Skin of body (tissue), 2 donors: ENCODE results near the gene VRK1. TPM values are rescaled to one million over a fixed set of nuclear protein-coding genes. Genes with fewer than 3 reads are reported as not detected.

Experiments
- DNase-seq: peaks from one replicate; lab custom pipeline; 2025; lab: John Stamatoyannopoulos, UW
- total RNA-seq: library from RNA; depleted of rRNA; stranded (reverse); fragments of >200 nt; gene quantifications from one replicate; pipeline ENCODE4 v1.2.3, GENCODE V29; 2014

VRK1 gene
- total RNA-seq, 1 donor from 2014 or later: 34.9 TPM

DNA sequence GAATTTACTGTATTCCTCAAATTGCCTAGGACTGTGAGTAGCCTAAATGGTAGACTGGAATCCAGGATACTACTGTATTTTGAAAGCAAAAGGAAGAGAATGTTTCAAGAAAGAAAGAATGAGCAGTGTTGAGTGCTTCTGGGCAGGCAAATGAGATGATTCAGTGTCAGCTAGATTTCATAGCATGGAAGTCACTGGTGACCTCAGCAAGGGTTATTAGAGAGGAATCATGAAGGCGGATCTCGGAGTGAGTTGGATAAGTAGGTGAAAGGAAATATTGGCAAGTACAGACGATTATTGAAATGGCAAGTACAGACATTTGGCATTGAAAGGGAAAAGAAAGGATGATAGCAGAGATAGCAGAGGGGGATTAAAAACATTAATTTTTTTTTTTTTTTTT, 27.1 kb downstream of the VRK1 start:
- no peak for DNase-seq

DNA sequence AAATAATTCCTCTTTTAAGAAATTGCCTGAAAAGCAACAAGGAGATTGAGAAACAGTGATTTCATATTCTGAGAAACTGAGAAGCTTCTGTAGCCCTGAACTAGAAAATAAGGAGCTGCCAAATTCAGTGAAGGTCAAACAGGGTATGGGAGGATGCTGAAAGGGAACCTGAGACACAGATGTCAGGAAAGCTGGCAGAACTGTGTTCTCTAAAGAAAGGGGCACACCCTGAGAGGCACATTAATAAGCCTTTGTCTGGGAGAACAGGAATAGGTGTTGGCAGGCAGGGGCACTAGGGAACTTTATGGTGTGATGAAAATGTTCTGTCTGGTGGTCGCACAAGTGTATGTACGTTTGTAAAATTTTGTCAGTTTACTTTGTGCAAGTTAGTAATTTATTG, 29.6 kb downstream of the VRK1 start:
- DNase-seq: no peak

DNA sequence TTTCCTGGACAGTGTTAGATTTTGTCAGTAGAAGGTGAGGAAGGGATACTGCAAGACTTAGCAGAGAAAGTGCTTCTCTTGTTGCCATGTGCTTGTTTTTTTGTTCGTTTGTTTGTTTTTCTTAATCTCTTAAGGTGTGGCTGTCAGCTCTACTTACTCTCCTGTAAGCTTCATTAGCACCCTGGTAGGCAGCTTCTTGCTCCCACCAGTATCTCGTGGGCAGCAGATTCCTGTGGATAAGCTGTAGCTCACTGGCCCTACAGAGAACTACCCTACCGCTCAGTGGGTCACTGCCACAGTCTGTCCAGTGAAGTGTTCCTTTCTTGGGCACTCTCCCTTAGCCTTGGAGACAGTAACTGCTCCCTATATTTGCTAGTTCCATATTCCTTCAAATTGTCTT, 30.1 kb downstream of the VRK1 start:
- DNase-seq: no peak

DNA sequence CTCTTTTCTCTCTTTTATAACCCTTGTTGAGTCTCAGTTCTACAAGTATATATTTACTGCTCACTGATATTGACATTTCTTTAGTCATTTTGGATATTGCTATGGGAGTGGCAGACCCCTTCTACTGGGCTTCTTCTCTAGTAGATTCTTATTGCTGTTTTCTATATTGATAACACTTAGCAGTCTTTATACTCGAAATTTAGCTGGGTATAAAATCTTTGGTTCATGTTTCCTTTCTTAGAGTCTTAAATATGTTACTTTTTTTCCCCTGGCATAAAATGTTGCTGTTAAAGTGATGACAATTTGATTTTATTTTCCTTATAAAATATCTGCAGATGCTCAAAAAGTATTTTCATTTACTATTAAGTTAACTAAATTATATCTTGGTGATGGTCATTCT, 32.6 kb downstream of the VRK1 start:
- no peak for DNase-seq

DNA sequence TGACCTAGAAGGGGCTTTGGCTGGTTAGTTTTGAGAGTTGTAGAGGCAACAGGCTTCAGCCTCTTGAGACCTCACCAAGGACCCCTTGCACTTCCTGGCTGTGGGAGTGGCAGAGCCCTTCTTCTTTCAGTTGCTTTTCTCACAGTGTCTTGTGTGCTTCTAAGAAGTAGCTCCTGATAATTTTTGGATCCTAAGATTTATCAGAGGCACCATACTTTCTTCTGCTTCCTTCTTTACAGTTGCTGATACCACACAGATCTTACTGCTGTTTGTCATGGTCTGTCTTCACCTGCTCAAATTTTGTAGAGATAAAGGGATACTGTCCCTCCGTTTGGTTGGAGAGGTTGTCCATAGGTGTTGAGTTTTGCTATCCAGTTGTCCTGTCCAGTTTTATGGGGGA, 33.8 kb downstream of the VRK1 start:
- no peak for DNase-seq

DNA sequence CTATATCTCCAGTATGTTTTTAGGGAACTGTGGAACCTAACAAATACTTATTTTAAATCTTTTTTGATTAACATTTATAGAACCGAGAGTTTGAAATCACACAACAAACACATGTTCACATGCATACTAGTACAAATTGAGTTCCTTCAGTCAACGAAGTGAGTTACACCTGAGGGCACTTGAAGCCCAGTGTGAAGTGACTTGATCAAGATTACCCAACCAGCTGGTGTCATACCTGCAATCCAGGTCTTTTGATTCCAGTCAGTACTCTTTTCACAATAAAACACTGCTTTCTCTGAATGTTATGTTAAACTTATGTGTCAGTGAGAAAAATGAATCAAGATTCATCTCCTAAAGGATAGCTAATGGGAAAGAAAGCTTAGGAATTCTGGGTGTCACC, 35.2 kb downstream of the VRK1 start:
- no peak for DNase-seq

DNA sequence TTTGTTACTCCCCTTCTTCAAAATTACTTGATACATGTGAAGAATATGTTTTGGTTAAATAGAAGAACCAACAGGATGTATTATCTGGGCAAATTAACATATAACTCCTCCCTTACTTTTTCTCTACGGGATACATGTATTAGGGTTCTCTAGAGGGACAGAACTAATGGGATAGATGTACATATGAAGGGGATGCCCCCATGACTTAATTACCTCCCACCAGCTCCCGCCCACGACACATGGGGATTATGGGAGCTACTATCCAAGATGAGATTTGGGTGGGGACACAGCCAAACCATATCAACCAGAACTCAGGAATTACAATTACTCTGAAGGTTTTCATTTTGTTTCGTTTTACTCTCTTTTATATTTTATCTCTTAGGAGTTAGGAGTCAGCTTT, 41.3 kb downstream of the VRK1 start:
- no peak for DNase-seq

DNA sequence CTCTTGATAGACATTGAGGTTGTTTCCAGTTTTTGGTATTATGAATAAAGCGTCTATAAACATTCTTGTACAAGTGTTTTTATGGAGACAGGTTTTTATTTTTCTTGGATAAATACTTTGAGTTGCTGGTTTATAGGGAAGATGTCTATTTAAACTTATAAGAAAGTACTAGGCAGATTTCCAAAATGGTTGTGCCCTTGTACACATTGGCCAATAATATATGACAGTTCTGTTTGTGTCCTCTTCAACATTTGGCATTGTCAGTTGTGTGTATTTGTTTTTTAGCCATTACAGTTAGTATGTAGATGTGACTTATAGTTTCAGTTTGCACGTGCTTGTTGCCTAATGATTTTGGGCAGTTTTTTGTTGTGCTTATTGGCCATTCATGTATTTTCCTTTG, 42.1 kb downstream of the VRK1 start:
- DNase-seq: no peak

DNA sequence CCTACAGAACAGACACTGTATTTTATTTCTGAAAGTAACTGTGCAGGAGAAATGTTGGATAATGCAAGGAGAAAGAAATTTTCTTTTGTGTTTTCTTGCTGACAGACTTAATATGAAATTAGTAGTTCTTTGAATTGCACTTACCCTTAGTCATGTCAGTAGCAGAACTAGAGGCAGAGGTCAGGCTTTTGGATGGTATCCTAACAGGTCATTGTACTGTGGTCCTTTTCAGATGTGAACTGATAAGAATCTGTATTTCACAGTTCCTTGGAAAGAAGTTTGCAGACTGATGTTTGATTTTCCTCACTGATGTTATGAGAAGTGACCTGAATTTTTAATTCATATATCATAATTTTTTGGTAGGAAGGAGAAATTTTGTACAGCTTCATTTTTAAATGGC, 46.0 kb downstream of the VRK1 start:
- DNase-seq: no peak

DNA sequence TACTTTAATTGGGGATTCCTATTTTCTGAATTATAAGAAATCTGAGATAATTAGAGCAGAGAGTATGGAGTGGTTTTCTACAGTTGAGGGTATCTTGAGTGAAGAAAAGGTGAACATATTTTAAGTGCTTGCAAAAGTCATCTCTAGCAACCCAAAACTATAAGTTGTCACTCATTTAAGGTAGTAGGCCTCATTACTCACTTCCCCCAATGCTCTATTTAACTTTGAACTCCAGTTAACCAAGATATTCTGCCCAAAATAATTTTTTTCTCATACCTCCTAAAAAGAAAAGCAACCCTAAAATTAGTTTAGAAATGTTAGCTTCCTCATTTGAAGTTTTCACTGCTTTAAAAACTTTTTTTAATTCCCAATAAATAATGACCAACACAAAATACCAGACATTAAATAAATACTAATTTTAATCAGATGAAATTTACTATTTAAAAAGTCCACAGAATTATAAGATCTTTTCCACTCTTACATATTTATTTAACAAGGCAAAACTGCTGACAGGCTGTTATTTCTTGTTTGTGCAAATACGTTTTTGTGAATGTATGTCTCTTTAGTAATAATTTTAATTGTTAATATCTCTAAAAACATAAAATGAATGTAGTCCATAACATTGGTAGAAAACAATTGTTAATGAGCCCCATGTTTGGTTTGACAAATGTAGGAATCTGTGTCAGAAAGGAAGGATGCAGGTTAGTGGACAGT, 47.8 kb downstream of the VRK1 start:
- DNase-seq: no peak

DNA sequence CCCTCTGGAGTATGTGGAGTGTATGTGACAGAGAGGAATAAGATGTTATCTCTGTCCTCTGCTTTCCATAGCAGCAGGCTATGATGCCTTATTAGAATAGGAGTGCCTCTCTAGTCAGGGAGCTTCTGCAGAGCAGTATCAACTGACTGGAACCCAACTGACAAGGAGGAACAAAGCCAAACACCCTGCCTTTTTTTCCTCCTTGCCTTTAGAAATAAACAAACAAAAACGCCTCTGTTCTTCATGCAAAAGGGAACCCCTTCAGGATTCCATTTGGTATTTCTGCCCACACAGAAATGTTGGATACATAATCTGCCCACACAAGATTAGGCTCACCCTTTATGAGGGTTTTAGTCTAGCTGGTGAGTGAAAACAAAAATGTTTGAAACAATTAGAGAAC, 50.3 kb downstream of the VRK1 start:
- DNase-seq: no peak

DNA sequence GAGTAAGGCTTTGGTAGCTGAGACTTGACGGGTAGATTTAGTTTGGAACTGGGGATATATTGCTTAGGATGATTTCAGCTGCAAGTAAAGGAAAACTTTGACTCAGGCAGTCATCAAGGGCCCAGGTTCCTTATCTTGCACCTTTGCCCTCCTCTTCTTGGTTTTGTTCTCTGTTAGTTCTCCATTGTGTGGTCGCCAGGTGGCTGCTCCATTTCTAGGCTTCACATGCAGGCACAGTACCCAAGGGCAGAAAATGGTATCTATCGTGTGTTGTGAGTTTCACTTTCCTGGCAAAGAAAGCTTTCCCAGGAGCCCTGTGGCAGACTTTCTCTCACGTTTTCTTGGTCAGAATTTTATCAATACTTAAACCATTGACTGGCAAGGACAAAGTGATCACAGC, 50.8 kb downstream of the VRK1 start:
- DNase-seq: no peak

DNA sequence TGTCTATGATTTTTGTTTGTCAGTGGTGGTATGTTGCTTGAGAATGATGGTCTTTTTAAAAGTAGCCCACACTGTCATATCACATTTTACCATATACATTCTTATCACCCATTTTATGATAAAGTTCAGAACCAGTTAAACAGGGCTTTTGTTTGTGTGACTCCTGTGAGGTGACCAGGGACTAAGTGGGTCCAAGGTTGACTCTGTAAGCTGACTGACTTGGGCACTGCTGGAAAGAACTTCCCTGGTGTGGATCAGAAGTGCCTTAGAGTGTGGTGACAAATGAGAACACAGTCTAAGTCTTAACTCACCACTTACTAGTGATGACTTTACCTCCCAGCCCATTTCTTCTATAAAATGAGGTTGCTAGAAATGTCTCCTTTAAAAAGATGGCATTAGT, 52.6 kb downstream of the VRK1 start:
- no peak for DNase-seq

DNA sequence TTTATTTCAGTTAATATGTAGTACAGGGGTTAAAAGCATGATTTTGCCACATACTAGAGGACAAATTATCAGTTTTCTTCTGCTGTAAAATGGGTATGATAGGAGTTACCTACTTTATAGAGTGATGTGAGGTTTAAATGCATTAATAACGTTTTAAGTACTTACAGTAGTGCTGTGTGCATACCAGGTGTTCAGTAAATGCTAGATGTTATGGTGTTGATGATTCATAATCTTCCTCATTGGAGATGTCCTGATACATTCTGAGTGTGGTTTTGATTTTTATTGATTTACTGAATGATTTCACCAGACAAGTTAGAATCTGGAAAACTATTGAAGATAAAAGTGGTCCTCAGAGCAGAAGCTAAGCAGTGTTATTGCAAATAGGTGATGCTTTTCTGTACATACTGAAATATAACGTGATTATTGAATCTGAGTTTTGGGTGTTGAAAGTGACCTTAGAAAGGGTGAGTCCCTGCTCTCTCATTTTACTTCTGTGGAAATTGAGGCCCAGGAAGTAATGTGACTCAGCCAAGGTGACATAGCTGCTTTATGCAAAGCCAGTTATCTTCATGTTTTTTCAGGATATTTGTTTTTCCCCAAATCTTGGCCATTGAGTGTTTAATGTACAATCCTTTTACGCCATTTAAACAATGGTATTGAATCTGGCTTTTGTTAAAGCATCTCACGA, 54.7 kb downstream of the VRK1 start:
- DNase-seq: no peak

DNA sequence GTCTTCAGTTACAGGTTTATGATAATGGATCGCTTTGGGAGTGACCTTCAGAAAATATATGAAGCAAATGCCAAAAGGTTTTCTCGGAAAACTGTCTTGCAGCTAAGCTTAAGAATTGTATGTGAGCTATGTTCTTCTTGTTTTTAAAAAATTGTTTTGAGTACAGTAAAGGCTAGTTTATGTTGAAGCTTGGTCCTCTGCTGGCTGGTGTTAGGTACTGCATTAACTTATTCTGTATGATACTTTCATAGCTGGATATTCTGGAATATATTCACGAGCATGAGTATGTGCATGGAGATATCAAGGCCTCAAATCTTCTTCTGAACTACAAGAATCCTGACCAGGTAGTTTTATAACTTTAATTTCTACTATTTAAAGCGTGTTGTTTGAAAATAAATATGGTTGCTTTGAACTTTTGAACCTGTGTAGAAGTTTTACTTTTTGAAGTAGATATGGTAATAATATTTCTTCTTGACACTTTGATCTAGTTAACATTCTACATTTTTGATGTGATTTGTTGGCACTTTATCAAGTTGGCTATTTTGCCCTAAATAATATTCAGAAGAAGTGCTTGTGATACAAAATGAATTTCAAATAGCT, 55.7 kb downstream of the VRK1 start:
- DNase-seq: peak; percentile 25

DNA sequence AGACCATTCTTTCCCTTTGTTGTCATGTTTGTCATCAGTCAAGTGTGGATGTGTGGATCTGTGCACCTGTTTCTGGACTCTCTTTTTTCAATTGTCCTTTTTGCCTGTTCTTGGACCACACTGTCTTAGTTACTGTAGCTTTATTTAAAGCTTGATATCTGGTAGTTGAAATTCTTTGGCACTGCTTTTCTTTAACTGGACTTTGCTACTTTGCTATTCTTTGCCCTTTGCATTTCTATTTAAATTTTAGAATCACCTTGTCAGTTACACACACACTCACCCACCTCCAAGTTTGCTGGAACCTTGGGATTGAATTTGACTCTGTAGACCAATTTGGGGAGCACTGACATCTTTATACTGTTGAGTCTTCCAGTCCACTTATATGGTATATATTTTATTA, 61.5 kb downstream of the VRK1 start:
- DNase-seq: no peak

DNA sequence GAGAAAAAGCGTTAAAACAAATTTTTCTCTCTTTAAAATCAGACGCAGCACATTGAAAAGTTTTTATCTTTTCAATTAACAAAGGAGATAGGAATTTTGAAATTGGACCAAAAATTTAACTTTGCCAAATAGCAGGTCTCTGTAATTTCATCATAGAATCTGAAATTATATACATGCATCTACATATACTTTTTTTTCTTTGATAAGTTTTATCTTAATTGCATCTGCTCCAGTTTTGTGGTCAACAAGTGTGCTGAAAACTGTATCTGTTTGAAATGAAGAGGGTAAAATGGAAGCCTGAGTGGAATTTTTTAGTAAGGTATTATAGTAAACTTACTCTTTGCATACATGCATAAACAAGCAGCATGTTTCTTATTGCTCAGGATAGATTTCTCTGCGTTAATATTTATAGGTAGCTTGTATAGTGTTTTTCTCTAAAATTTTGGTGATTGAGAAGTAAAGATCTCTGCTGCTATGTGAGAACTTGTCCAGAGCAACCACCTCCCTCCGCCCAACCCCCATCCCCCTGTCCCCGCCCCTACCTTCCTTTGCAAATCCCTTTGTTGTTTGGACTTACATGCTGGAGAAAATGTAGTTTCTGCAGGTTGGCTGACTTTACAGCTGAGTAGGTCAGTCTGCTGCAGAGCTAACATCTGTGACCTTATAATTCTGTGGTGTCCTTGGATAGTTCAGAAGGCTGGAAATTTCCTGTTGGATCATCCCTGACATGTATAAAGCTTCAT, 64.6 kb downstream of the VRK1 start:
- no peak for DNase-seq

DNA sequence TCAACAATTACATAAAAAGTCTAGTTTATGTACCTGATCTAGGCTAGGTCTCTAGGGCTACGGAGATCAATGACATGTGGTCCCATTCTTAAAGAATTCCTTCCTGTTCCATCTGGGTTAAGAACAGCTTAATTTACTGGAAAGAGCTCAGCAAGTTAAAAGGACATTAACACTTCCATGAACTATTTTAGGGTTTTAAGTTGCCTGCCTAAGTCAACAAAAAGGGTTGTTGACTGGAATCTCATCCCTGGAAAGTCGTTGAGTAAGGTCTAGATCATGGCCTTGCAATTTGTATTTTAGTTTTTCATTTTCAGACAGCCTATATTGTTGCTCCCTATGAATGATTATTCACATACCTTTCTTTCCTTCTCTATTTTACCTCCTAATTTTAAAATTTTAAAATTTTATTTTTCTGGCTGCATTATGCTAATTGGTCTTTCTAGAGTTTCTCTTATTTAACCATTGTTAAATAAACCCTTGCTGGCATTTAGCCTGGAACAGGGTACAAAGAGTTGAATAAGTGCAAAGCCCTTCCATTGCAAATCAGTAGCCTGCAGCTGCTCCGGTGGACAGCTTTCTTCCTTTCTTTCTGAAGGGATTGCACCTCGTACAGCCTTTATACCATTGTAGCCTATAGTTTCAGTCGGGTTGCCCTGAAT, 66.3 kb downstream of the VRK1 start:
- DNase-seq: no peak

DNA sequence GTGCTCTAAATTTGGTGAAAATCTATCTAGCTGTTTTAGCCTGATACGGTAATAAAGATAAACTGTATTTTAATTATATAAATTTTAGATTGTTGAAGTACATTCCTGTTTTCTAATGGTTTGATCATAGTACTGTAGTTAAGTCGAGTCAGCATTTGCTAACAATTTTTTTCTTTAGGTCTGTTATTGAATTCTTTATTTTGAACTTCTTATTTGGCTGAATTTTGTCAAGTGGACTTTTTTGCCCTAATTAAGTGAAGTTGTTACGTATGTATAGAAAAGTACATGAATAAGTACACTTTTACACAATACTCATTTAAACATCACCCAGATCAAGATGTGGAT, 66.8 kb downstream of the VRK1 start:
- DNase-seq: no peak

DNA sequence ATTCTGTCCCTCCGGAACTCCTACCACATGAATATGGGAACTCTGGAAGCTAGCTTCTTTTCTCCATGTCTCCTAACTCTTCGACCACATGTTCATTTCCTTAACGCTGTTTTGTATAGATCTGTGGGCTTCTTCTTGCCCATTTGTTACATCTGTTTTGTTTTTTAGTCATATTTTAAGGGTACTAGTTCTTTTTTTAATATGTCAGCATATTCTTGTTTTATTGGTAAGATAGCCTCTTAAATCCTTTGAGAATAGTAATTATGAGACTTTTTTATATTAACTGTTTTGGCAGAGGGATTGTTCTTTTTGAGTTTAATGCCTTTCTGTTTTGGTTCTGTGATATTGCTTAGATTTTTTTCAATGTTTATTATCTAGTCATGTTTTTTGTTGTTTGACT, 70.5 kb downstream of the VRK1 start:
- no peak for DNase-seq

DNA sequence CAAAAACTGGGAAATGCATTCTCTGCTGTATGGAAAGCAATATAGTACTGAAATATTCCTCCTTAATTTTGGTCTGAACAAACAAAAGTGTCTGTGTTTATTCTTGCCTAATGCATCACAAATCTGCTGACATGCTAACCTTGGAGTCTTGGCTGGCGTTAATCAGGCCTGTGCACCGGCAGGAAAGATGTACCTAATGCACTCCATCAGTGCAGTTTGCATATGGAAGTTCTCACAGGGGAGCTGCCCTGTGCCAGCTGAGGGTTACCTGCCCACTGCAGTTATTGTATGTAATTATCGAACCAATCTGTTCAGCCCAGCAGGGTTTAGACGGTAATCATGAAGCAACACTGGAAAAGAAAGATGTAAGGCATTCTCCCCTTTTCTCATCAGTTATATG, 76.9 kb downstream of the VRK1 start:
- DNase-seq: no peak

DNA sequence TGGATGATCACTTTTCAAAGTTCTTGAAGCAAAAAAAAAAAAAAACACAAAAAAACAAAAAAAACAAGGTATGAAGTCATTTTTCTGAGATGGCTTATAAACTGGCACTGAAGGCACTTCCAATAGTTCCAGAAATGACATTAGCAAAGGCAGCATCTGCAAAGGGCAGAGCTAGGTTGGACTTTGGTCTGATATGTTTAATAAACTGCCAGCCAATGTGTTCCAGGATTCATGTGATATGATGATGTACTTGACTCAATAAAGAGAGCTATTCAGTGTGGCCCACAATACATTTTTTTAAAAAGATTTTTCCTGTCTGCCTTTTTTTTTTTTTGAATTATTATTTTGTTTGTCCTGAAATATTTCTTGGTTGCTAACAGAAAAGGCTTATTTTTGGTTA, 79.6 kb downstream of the VRK1 start:
- no peak for DNase-seq
